BLaER1 treated with 17β-estradiol and CSF1 and Interleukin-3, amounts not matched to agents 10 nM and 100 nM (cell line): Measurements from ENCODE around the gene DNMT3B.

Experiments
- H3K27ac ChIP-seq, 11 experiments: shearing (Covaris generic); formaldehyde crosslinking; 2 replicates each; pipeline ENCODE4 v1.8.1; 2022
- H3K27me3 ChIP-seq, 11 experiments: shearing (Covaris generic); formaldehyde crosslinking; 2 replicates each; pipeline ENCODE4 v1.8.1; 2022
- H3K36me3 ChIP-seq, 11 experiments: shearing (Covaris generic); formaldehyde crosslinking; 2 replicates each; pipeline ENCODE4 v1.8.1; 2022
- H3K4me1 ChIP-seq, 10 experiments: shearing (Covaris generic); formaldehyde crosslinking; 2 replicates each; pipeline ENCODE4 v1.8.1; 2022
- H3K4me2 ChIP-seq, 11 experiments: shearing (Covaris generic); formaldehyde crosslinking; 2 replicates each; pipeline ENCODE4 v1.8.1; 2022
- H3K4me3 ChIP-seq, 10 experiments: shearing (Covaris generic); formaldehyde crosslinking; 2 replicates each; pipeline ENCODE4 v1.8.1; 2022
- H3K9ac ChIP-seq, 11 experiments: shearing (Covaris generic); formaldehyde crosslinking; 2 replicates each; pipeline ENCODE4 v1.8.1; 2022
- H3K9me3 ChIP-seq, 11 experiments: shearing (Covaris generic); formaldehyde crosslinking; replicated peaks in 1 of 11; 2 replicates each; pipeline ENCODE4 v1.8.1; 2022
- H4K20me1 ChIP-seq, 11 experiments: shearing (Covaris generic); formaldehyde crosslinking; 2 replicates each; pipeline ENCODE4 v1.8.1; 2022
- Cebpa-rat ChIP-seq, 11 experiments: shearing (Covaris generic); IDR thresholded peaks; 2 replicates each; pipeline ENCODE4 v1.8.1; 2022

Gene DNMT3B

GRCh38 chr20:32820698-32821377 is 58.7 kb downstream of the DNMT3B start:
- Histone ChIP-seq H3K9me3 (no peaks in the 10 kb centered on the region), H3K27ac (peak overlapping the region; percentile 89 to 96 (median 91)), H3K9ac (peak overlapping the region; percentile 89 to 97 (median 92)), H3K4me2 (peak overlapping the region; percentile 81 to 98 (median 93)), H3K27me3 (no peaks in the 10 kb centered on the region), H3K4me3 (peak overlapping the region; percentile 68 to 96 (median 90)), H3K4me1 (peaks cover 40 to 50% (median 46%) of the 10 kb centered on the region in 10 experiments), H4K20me1 (peaks cover 56 to 59% (median 58%) of the 10 kb centered on the region in 11 experiments), H3K36me3 (peaks cover 2 to 29% (median 16%) of the 10 kb centered on the region in 11 experiments)
- TF ChIP-seq Cebpa-rat (IDR thresholded peaks at IDR 0.05), result no peak

GRCh38 chr20:32822225-32822624 is 60.0 kb downstream of the DNMT3B start:
- Histone ChIP-seq H3K4me3 (no peak overlapping the region), H3K4me1 (peaks cover 40 to 50% (median 46%) of the 10 kb centered on the region in 10 experiments), H3K9ac (peak overlapping the region in 3 of 11 experiments; percentile 19 to 90 (median 46); a peak in 3 of 22 replicates), H3K9me3 (no peaks in the 10 kb centered on the region), H3K36me3 (peaks cover 15 to 43% (median 30%) of the 10 kb centered on the region in 11 experiments), H4K20me1 (peaks cover 62 to 73% (median 71%) of the 10 kb centered on the region in 11 experiments), H3K27ac (no peak overlapping the region), H3K4me2 (peak overlapping the region; percentile 81 to 98 (median 93)), H3K27me3 (no peaks in the 10 kb centered on the region)
- no peak for TF ChIP-seq Cebpa-rat (IDR thresholded peaks at IDR 0.05)

GRCh38 chr20:32823078-32823477 is 60.9 kb downstream of the DNMT3B start:
- Histone ChIP-seq H3K4me1 (peaks cover 40 to 58% (median 46%) of the 10 kb centered on the region in 10 experiments), H3K36me3 (peaks cover 24 to 51% (median 39%) of the 10 kb centered on the region in 11 experiments), H3K27me3 (no peaks in the 10 kb centered on the region), H3K27ac (peak overlapping the region in 6 of 11 experiments; percentile 5 to 23 (median 12); a peak in 5 of 22 replicates), H3K9ac (peak overlapping the region in 5 of 11 experiments; percentile 12 to 46 (median 22); a peak in 5 of 22 replicates), H4K20me1 (peaks cover 66 to 81% (median 80%) of the 10 kb centered on the region in 11 experiments), H3K4me2 (peak overlapping the region; percentile 81 to 98 (median 93)), H3K9me3 (no peaks in the 10 kb centered on the region), H3K4me3 (no peak overlapping the region)
- TF ChIP-seq Cebpa-rat (IDR thresholded peaks at IDR 0.05), result no peak

- H3K4me3 ChIP-seq, result no peak overlapping the region
- TF ChIP-seq Cebpa-rat (IDR thresholded peaks at IDR 0.05), result no peak
- H3K4me2 ChIP-seq, result peak overlapping the region; percentile 81 to 98 (median 93)
- H3K9ac ChIP-seq, result peak overlapping the region in 6 of 11 experiments; percentile 9 to 31 (median 24); a peak in 6 of 22 replicates
- peaks cover 33 to 60% (median 47%) of the 10 kb centered on the region in 11 experiments for H3K36me3 ChIP-seq
- no peaks in the 10 kb centered on the region for H3K9me3 ChIP-seq
- H3K27ac ChIP-seq, result peak overlapping the region in 5 of 11 experiments; percentile 6 to 23 (median 12); a peak in 5 of 22 replicates
- peaks cover 40 to 67% (median 46%) of the 10 kb centered on the region in 10 experiments for H3K4me1 ChIP-seq
- H3K27me3 ChIP-seq, result no peaks in the 10 kb centered on the region
- H4K20me1 ChIP-seq, result peaks cover 75 to 90% (median 89%) of the 10 kb centered on the region in 11 experiments
These were observed 61.8 kb downstream of the DNMT3B start for GRCh38 chr20:32823737-32824588.

GRCh38 chr20:32828029-32828680 is 66.0 kb downstream of the DNMT3B start:
- peaks cover 83 to 100% (median 100%) of the 10 kb centered on the region in 11 experiments for H4K20me1 ChIP-seq
- peaks cover 58 to 91% (median 88%) of the 10 kb centered on the region in 11 experiments for H3K36me3 ChIP-seq
- H3K4me3 ChIP-seq, result no peak overlapping the region
- H3K4me1 ChIP-seq, result peaks cover 12 to 58% (median 29%) of the 10 kb centered on the region in 10 experiments
- 0 out of 22 replicates have a peak overlapping the region, but pooled peaks of 1 of the 11 experiments have one; percentile 19 for H3K27ac ChIP-seq
- peak overlapping the region in 2 of 11 experiments; percentile 7 to 14; a peak in 2 of 22 replicates for H3K4me2 ChIP-seq
- H3K9me3 ChIP-seq, result no peaks in the 10 kb centered on the region
- no peak for TF ChIP-seq Cebpa-rat (IDR thresholded peaks at IDR 0.05)
- peak overlapping the region in 2 of 11 experiments; percentile 26 to 57; a peak in 2 of 22 replicates for H3K9ac ChIP-seq
- no peaks in the 10 kb centered on the region for H3K27me3 ChIP-seq

- Histone ChIP-seq H3K36me3 (peaks cover 70 to 100% (median 98%) of the 10 kb centered on the region in 11 experiments), H3K27me3 (no peaks in the 10 kb centered on the region), H3K4me3 (no peak overlapping the region), H3K4me2 (peak overlapping the region in 6 of 11 experiments; percentile 46 to 77 (median 68); a peak in 11 of 22 replicates), H4K20me1 (peaks cover 83 to 100% (median 100%) of the 10 kb centered on the region in 11 experiments), H3K4me1 (peaks cover 0 to 45% (median 17%) of the 10 kb centered on the region in 10 experiments; a peak in 17 of 20 replicates), H3K9me3 (no peaks in the 10 kb centered on the region), H3K9ac (peak overlapping the region in 5 of 11 experiments; percentile 35 to 57 (median 40); a peak in 5 of 22 replicates), H3K27ac (peak overlapping the region in 6 of 11 experiments; percentile 22 to 50 (median 40); a peak in 7 of 22 replicates)
- no peak for TF ChIP-seq Cebpa-rat (IDR thresholded peaks at IDR 0.05)
These were observed 67.3 kb downstream of the DNMT3B start for GRCh38 chr20:32829311-32830005.

- TF ChIP-seq Cebpa-rat (IDR thresholded peaks at IDR 0.05), result 0 out of 22 replicates have a peak, but pooled peaks of 1 of the 11 experiments have one; percentile 24
- H3K9me3 ChIP-seq, result no peaks in the 10 kb centered on the region
- H3K9ac ChIP-seq, result peak overlapping the region in 5 of 11 experiments; percentile 35 to 57 (median 48); a peak in 8 of 22 replicates
- peaks cover 0 to 43% (median 15%) of the 10 kb centered on the region in 10 experiments; a peak in 14 of 20 replicates for H3K4me1 ChIP-seq
- H4K20me1 ChIP-seq, result peaks cover 78 to 100% (median 98%) of the 10 kb centered on the region in 11 experiments; a peak in 21 of 22 replicates
- H3K27ac ChIP-seq, result peak overlapping the region in 7 of 11 experiments; percentile 22 to 50 (median 36); a peak in 9 of 22 replicates
- H3K27me3 ChIP-seq, result no peaks in the 10 kb centered on the region
- H3K36me3 ChIP-seq, result peaks cover 73 to 100% (median 98%) of the 10 kb centered on the region in 11 experiments
- peak overlapping the region in 9 of 11 experiments; percentile 1 to 77 (median 63); a peak in 14 of 22 replicates for H3K4me2 ChIP-seq
- no peak overlapping the region for H3K4me3 ChIP-seq
These were observed 68.3 kb downstream of the DNMT3B start for GRCh38 chr20:32830437-32830836.
